ENCODE results near the gene DNMT3L. TPM values are rescaled to one million over a fixed set of nuclear protein-coding genes. Genes with fewer than 3 reads are reported as not detected.
"Not testable (repeated sequence)": the region's sequence is repeated elsewhere in the genome, so short reads cannot be mapped to it uniquely, and the experiment has no call there.

Gene DNMT3L
- total RNA-seq, 1 donor from 2014 or later, result not detected

DNA sequence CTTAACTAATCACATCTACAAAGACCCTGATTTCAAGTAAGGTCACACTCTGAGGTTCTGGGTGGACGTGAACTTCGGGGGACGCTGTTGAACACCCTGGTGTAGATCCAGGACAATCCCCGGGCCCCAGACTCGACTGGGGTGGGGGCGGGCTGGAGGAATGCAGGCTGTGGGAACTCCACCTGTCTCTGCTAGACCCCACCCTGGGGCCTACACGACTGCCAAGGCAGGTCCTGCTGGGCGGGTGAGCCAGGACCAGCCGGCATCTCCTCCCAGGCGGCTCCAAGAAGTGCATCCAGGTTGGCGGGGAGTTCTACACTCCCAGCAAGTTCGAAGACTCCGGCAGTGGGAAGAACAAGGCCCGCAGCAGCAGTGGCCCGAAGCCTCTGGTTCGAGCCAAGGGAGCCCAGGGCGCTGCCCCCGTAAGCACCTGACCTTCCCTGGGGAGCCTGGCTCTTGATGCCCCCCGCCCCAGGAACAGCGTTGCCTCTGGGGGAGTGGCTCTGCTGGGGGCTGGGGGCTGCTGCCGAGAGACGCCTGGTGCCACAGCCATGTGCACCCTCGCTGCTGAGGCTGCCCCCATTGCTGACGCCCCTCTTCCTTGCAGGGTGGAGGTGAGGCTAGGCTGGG lies 27.8 kb upstream of the DNMT3L start:
- no peak overlapping the region for H3K27ac ChIP-seq (ENCODE audit: low read depth, low read length)
- H3K36me3 ChIP-seq (ENCODE audit: control insufficient read depth in 3 of 3, insufficient read depth in 3 of 3, low read length in 3 of 3), result no peaks in the 10 kb centered on the region
- no peaks in the 10 kb centered on the region for H3K9me3 ChIP-seq (ENCODE audit: control insufficient read depth in 3 of 3, low read length in 3 of 3)
- no peak overlapping the region for H3K9ac ChIP-seq (ENCODE audit: low read depth in 1 of 3, low read length in 3 of 3)
- H3K4me3 ChIP-seq (ENCODE audit: low read length in 3 of 3), result no peak overlapping the region
- H3K27me3 ChIP-seq (ENCODE audit: control insufficient read depth in 3 of 3, insufficient read depth in 3 of 3, low read length in 3 of 3), result peaks cover 14 to 39% (median 27%) of the 10 kb centered on the region in 3 donors
- peaks cover 0 to 3% (median 2%) of the 10 kb centered on the region in 3 donors for H3K4me1 ChIP-seq (ENCODE audit: control insufficient read depth in 3 of 3, insufficient read depth in 3 of 3, low read length in 3 of 3)

DNA sequence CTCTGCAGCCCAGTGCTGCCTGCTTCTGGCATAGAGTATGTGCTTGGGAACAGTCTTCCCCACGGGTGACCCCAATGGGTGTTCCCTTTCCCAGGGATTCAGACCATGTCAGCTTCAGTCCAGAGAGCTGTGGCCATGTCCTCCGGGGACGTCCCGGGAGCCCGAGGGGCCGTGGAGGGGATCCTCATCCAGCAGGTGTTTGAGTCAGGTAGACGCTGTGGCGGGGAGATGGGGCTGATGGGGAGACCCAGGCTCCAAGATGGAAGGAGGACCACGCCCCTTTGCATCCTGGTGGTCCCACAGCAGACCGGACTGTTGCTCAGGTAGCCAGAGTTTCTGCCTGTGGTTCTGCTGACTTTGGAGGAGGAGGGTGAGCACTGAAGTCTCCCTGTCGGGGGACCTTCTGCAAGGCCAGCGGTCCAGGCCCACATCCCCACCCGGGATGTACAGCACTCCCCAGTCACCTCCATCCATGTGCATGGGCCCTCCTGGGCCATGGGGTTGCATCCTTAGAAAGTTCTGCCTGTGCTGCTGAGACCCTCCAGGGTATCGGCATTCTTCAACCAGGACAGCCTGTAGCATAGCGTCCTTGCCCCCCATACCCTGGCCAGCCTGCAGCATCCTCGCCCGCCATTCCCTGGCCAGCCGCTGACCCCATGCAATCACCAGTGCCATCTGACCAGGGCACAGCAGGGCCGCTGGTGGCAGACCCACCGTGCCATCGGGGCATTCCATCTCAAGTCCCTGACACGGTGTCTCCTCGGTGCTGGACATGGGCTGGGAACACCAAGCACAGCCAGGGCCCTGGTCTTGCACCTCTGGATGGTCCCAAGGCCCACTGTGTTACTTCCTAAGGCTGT lies 26.8 kb upstream of the DNMT3L start:
- Histone ChIP-seq H3K4me1 (ENCODE audit: control insufficient read depth in 3 of 3, insufficient read depth in 3 of 3, low read length in 3 of 3) (peaks cover 0 to 3% (median 2%) of the 10 kb centered on the region in 3 donors), H3K4me3 (ENCODE audit: low read length in 3 of 3) (no peak overlapping the region), H3K9me3 (ENCODE audit: control insufficient read depth in 3 of 3, low read length in 3 of 3) (no peaks in the 10 kb centered on the region), H3K9ac (ENCODE audit: low read depth in 1 of 3, low read length in 3 of 3) (no peak overlapping the region), H3K27ac (ENCODE audit: low read depth, low read length) (no peak overlapping the region), H3K36me3 (ENCODE audit: control insufficient read depth in 3 of 3, insufficient read depth in 3 of 3, low read length in 3 of 3) (no peaks in the 10 kb centered on the region), H3K27me3 (ENCODE audit: control insufficient read depth in 3 of 3, insufficient read depth in 3 of 3, low read length in 3 of 3) (peaks cover 14 to 41% (median 27%) of the 10 kb centered on the region in 3 donors)

DNA sequence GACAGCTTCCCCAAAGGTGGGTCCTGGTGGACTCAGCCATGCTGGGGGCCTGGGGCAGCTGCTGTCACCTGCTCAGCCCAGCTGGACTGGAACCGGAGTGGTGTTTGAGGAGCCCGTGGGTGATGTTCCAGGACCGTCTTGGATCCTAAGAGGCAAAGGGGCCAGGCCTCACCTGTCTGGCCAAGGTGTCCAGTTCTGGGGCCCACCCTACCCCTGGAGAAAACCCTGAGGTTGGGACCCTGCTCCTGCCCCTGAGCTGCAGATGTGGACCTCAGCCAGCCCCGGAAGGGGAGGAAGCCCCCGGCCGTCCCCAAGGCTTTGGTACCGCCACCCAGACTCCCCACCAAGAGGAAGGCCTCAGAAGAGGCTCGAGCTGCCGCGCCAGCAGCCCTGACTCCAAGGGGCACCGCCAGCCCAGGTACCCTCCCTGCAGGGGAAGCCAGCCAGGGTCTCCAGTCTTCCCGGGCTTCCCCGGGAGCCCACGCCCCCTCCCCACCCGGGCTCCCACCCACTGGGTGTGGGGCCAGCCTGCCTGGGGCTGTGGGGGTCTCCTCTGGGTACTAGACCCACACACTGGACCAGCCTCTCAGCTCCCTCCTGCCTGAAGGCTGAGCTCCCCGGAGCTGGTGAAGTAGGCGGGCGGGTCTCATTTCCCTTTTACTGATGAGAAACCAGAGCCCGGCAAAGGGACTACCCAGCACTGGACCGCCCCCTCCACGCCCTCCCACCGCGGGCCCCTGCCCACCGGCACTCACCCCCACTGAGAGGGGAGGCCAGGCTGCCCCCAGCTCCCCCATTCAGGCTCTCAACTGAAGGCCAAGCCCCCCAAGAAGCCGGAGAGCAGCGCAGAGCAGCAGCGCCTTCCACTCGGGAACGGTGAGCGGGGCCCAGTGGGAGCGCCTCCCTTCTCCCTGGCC lies 25.3 kb upstream of the DNMT3L start:
- peaks cover 14 to 35% (median 27%) of the 10 kb centered on the region in 3 donors for H3K27me3 ChIP-seq (ENCODE audit: control insufficient read depth in 3 of 3, insufficient read depth in 3 of 3, low read length in 3 of 3)

DNA sequence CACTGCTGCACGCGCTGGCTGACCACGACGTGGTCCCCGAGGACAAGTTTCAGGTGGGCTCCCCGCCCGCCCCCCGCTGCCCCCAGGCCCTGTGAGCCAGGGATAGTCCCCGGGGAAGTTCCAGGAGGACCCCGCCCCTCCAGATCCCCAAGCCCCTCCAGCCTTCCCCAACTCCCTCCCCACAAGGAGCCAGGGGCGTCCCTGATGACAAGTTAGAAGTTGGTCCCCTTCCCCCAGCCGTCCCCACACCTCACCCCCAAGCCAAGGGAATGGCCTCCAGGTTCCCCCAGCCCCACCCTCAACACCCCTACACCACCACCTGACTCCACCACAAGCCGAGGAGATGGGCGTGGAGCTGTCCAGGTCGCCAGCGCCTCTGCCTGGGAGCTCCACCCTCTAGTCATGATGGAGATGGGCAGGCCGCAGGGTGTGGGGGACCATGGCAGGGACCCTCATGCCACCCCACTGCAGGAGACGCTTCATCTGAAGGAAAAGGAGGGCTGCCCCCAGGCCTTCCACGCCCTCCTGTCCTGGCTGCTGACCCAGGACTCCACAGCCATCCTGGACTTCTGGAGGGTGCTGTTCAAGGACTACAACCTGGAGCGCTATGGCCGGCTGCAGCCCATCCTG lies 24.5 kb upstream of the DNMT3L start:
- Histone ChIP-seq H3K36me3 (ENCODE audit: control insufficient read depth in 3 of 3, insufficient read depth in 3 of 3, low read length in 3 of 3) (no peaks in the 10 kb centered on the region), H3K4me1 (ENCODE audit: control insufficient read depth in 3 of 3, insufficient read depth in 3 of 3, low read length in 3 of 3) (peaks cover 0 to 3% (median 2%) of the 10 kb centered on the region in 3 donors), H3K27me3 (ENCODE audit: control insufficient read depth in 3 of 3, insufficient read depth in 3 of 3, low read length in 3 of 3) (peaks cover 14 to 32% (median 27%) of the 10 kb centered on the region in 3 donors), H3K27ac (ENCODE audit: low read depth, low read length) (no peak overlapping the region), H3K4me3 (ENCODE audit: low read length in 3 of 3) (no peak overlapping the region), H3K9ac (ENCODE audit: low read depth in 1 of 3, low read length in 3 of 3) (no peak overlapping the region), H3K9me3 (ENCODE audit: control insufficient read depth in 3 of 3, low read length in 3 of 3) (no peaks in the 10 kb centered on the region)

More for the DNA sequence above, 25.3 kb upstream of the DNMT3L start:
- Histone ChIP-seq H3K9ac (ENCODE audit: low read depth in 1 of 3, low read length in 3 of 3) (no peak overlapping the region), H3K36me3 (ENCODE audit: control insufficient read depth in 3 of 3, insufficient read depth in 3 of 3, low read length in 3 of 3) (no peaks in the 10 kb centered on the region), H3K4me1 (ENCODE audit: control insufficient read depth in 3 of 3, insufficient read depth in 3 of 3, low read length in 3 of 3) (peaks cover 0 to 3% (median 2%) of the 10 kb centered on the region in 3 donors), H3K9me3 (ENCODE audit: control insufficient read depth in 3 of 3, low read length in 3 of 3) (no peaks in the 10 kb centered on the region), H3K27ac (ENCODE audit: low read depth, low read length) (no peak overlapping the region), H3K4me3 (ENCODE audit: low read length in 3 of 3) (no peak overlapping the region)

DNA sequence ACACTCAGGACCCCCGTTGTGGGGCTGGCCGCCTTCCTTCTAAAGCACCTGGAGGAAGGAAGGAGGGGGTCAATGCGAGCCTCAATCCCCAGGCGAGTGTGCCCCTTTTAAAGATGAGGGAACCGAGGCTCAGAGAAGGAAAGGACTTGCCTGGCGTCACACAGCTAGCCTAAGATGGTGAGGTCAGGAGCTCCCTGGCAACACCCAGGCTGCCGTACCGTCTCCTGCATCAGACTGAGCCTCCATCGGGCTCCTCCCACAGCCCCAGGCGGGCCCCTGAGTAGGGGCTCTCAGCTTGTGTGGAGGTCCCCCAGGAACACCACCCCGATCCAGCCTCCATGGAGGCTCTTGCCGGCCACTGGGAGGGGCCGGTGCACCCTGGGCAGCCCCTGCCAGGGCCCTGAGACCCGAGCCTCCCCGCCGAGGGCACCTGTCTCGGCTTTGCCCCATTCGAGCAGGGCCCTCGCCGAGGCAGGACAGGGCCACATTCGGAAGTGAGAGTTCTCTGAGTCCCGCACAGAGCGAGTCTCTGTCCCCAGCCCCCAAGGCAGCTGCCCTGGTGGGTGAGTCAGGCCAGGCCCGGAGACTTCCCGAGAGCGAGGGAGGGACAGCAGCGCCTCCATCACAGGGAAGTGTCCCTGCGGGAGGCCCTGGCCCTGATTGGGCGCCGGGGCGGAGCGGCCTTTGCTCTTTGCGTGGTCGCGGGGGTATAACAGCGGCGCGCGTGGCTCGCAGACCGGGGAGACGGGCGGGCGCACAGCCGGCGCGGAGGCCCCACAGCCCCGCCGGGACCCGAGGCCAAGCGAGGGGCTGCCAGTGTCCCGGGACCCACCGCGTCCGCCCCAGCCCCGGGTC lies 23.7 kb upstream of the DNMT3L start, which contains the start of gene AIRE:
Gene AIRE (plus strand): TSS at position 739 of the 855 bp plus-strand sequence. CDS start 131 bp downstream, outside the sequence.
- peaks cover 0 to 3% (median 2%) of the 10 kb centered on the region in 3 donors for H3K4me1 ChIP-seq (ENCODE audit: control insufficient read depth in 3 of 3, insufficient read depth in 3 of 3, low read length in 3 of 3)
- H3K27ac ChIP-seq (ENCODE audit: low read depth, low read length), result no peak within 1 kb of the TSS
- no peak within 1 kb of the TSS for H3K4me3 ChIP-seq (ENCODE audit: low read length in 3 of 3)
- H3K27me3 ChIP-seq (ENCODE audit: control insufficient read depth in 3 of 3, insufficient read depth in 3 of 3, low read length in 3 of 3), result peaks cover 14 to 32% (median 27%) of the 10 kb centered on the region in 3 donors
- no peaks in the 10 kb centered on the region for H3K9me3 ChIP-seq (ENCODE audit: control insufficient read depth in 3 of 3, low read length in 3 of 3)
- no peaks in the 10 kb centered on the region for H3K36me3 ChIP-seq (ENCODE audit: control insufficient read depth in 3 of 3, insufficient read depth in 3 of 3, low read length in 3 of 3)
- H3K9ac ChIP-seq (ENCODE audit: low read depth in 1 of 3, low read length in 3 of 3), result peak within 1 kb of the TSS in 1 of 3 donors; percentile 62

DNA sequence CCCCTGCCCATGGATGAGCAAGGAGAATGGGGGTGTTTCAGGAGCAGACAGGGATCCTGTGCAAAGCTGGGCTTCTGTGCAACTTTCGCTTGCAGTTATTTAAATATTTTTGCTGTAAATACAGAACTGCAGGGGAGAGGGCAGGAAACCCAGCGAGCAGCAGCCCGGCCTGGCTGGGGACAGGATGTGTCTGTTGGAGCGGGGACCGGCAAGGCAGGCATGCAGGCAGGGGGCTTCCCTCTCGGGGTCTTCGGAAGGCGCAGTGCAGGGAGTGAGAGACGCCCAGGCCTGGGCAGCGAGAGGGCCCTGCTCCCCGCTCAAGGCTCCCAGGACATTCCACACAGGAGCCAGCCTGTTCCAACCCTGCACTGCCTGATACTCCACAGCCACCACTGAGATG lies 22.3 kb upstream of the DNMT3L start:
- H3K4me3 ChIP-seq (ENCODE audit: low read length in 3 of 3), result no peak overlapping the region
- no peaks in the 10 kb centered on the region for H3K36me3 ChIP-seq (ENCODE audit: control insufficient read depth in 3 of 3, insufficient read depth in 3 of 3, low read length in 3 of 3)
- no peaks in the 10 kb centered on the region for H3K9me3 ChIP-seq (ENCODE audit: control insufficient read depth in 3 of 3, low read length in 3 of 3)
- H3K4me1 ChIP-seq (ENCODE audit: control insufficient read depth in 3 of 3, insufficient read depth in 3 of 3, low read length in 3 of 3), result peaks cover 0 to 3% (median 2%) of the 10 kb centered on the region in 3 donors
- H3K27ac ChIP-seq (ENCODE audit: low read depth, low read length), result no peak overlapping the region
- H3K9ac ChIP-seq (ENCODE audit: low read depth in 1 of 3, low read length in 3 of 3), result no peak overlapping the region
- peaks cover 14 to 32% (median 27%) of the 10 kb centered on the region in 3 donors for H3K27me3 ChIP-seq (ENCODE audit: control insufficient read depth in 3 of 3, insufficient read depth in 3 of 3, low read length in 3 of 3)

DNA sequence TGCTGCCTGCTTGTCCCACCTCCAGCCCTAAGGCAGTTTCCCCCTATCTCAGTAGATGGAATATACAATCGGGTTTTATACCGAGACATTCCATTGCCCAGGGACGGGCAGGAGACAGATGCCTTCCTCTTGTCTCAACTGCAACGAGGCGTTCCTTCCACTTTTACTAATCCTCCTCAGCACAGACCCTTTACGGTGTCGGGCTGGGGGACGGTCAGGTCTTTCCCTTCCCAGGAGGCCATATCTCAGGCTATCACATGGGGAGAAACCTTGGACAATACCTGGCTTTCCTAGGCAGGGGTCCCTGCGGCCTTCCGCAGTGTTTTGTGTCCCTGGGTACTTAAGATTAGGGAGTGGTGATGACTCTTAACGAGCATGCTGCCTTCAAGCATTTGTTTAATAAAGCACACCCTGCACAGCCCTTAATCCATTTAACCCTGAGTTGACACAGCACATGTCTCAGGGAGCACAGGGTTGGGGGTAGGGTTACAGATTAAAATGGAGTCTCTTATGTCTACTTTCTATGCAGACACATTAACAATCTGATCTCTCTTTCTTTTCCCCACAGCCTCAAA lies 21.6 kb upstream of the DNMT3L start:
- peaks cover 14 to 32% (median 25%) of the 10 kb centered on the region in 3 donors for H3K27me3 ChIP-seq (ENCODE audit: control insufficient read depth in 3 of 3, insufficient read depth in 3 of 3, low read length in 3 of 3)
- H3K4me1 ChIP-seq (ENCODE audit: control insufficient read depth in 3 of 3, insufficient read depth in 3 of 3, low read length in 3 of 3); H3K9me3 ChIP-seq (ENCODE audit: control insufficient read depth in 3 of 3, low read length in 3 of 3); H3K4me3 ChIP-seq (ENCODE audit: low read length in 3 of 3); H3K36me3 ChIP-seq (ENCODE audit: control insufficient read depth in 3 of 3, insufficient read depth in 3 of 3, low read length in 3 of 3); H3K9ac ChIP-seq (ENCODE audit: low read depth in 1 of 3, low read length in 3 of 3); H3K27ac ChIP-seq (ENCODE audit: low read depth, low read length): not testable (repeated sequence)

DNA sequence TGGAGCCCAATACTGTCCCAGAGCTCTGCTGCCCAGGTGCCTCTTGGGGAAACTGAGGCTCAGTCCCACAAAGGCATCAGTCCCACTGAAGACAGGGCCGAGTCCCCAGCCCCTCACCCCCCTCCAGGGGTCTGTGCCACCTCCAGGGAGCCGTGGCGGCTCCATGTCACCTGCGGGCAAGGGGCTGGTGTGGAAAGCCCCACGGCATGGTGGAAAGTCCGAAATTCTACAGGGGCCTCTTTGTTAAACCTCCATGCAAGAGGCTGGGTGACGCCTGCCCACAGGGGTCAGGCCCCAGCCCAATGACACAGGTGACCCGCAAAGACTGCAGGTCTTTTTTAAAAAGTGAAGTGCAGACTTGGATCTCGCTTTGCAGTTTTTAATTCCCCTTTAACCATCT lies 20.7 kb upstream of the DNMT3L start:
- Histone ChIP-seq H3K36me3 (ENCODE audit: control insufficient read depth in 3 of 3, insufficient read depth in 3 of 3, low read length in 3 of 3) (no peaks in the 10 kb centered on the region), H3K4me1 (ENCODE audit: control insufficient read depth in 3 of 3, insufficient read depth in 3 of 3, low read length in 3 of 3) (peaks cover 0 to 3% (median 2%) of the 10 kb centered on the region in 3 donors), H3K9ac (ENCODE audit: low read depth in 1 of 3, low read length in 3 of 3) (no peak overlapping the region), H3K9me3 (ENCODE audit: control insufficient read depth in 3 of 3, low read length in 3 of 3) (no peaks in the 10 kb centered on the region), H3K4me3 (ENCODE audit: low read length in 3 of 3) (no peak overlapping the region), H3K27me3 (ENCODE audit: control insufficient read depth in 3 of 3, insufficient read depth in 3 of 3, low read length in 3 of 3) (peaks cover 9 to 24% (median 15%) of the 10 kb centered on the region in 3 donors), H3K27ac (ENCODE audit: low read depth, low read length) (no peak overlapping the region)

Data from skeletal muscle tissue (tissue), 4 donors.